ENCODE results near the gene COL9A2.

Gene COL9A2

DNA sequence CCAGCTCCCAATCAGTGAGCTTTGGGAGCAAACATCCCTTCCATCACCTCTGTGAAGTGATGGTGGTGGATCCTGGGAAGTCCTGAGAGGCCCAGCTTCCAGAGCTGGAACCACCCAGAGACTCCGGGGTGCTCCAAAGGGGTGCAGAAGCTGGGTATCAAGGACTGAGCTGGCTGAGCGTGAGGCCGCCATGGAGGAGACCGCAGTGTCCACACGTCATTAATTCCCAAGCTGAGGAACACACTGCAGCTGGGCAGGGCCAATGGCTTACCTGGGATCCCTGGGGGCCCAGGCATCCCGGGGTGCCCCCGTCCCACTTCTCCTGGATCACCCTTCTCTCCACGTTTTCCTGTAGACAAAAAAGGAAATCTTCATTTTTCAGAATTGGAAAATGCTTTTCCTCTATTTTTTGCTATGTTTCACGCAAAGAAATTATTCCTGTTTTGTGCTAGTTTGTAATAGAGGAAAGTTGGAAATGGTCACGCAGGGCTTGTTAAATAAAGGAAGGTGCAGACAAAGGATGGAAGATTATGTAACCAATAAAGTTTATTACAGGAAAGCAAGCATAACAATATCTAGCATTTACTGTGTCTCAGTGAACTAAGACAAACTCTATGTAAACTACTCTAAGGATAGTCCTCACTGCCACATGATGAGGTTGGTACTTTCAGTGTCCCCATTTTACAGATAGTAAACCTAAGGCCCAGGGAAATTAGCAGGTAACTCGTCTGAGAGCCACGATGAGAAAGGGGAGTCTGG, 15.4 kb downstream of the COL9A2 start:
- no peak for DNase-seq

- no peak for DNase-seq
Observed at GRCh38 chr1:40301066-40301465, 16.0 kb downstream of the COL9A2 start.

DNA sequence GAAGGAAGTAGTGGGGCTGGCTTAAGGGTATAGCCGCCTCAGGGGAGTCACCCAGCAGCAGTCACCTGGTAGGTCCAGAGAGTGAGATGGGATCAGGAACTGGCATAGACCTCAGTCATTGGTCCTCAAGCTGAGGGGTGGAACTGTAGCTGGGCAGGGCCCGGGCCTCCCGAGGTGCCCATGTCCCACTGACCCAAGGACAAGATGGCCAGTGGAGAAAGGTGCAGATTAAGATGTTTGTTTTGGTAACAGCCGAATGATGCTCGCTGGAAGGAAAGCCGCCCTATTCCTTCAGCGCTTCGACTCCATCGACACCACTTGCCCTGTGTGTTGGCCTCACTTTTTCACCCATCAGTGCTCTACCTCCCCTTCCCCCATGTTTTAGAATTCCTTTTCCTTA, 16.4 kb downstream of the COL9A2 start:
- no peak for DNase-seq

DNA sequence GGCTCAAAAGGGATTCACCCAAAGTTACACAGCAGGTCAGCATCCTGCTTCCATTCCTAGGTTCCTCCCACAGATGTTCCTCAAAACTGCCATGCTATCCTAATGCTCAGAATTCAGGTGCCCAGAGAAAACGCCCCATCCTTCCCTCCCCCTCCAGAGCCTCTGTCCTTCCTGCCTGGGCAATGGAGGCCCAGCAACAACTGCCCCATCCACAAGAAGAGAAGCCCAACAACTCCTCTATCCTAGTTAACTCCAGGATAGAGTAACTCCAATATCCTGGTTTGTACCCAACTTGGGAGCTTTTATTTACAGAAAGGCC, 16.9 kb downstream of the COL9A2 start:
- no peak for DNase-seq

DNA sequence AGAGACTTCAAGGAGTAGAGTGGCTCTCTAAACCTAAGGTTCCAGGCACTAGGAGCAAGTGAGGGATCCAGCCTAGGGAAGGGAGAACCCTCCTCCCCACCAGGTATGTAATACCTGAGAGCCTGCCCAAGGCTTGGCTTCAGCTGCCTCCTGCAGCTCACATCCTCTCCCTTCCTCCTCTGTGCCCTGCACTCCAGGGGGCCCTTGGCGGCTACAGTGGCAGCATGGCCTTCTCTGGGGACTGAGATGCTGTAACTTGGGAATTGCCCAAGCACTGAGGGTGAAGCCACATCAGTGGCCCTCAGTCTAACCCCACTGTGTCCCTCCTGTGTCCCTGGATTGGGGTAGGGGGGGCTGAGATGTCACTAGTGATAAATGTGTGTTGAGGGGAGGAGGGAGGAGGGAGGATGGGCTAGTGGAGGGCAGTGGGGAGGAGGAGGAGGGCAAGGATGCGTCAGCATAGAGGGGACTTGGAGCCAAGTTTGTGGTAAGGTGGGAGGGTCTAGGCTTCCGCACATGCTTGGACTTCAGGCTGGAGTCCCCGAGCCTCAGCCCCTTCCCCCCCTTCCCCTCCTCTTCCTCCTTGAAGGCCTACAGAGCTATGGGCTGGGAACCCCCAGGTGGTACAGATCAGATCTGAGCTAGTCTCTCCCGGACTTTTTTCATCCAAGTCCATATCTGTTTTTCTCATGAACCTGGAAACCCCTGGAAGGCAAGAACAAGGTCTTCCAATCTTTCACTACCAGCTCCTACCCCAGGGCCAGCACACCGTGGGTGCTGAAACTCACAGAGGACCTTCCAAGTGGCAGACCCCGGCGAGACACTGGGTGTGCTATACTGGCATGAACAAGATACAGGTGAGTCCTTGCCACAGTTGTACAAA, 17.5 kb downstream of the COL9A2 start:
- no peak for DNase-seq

- DNase-seq, result no peak
Observed at GRCh38 chr1:40291293-40291692, 25.8 kb downstream of the COL9A2 start.

DNA sequence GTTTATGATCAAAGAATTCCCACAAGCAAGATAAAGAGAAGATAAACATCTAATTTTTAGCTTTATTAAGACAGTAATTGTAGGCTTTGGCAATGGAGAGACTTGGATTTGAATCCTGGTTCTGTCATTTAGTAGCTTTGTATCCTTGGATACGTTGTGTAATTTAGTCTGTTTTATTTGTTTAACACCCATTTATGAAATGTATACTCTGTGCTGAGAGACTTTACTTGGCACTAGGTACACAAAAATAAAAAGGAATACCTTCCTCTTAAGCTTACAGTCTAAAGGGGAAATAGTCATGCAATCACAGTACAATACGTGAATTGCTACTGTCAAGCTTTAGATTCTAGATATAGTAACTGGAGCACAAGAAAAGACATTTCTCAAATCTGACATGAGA, 35.2 kb downstream of the COL9A2 start:
- no peak for DNase-seq

- no peak for DNase-seq
Observed at GRCh38 chr1:40276122-40276521, 41.0 kb downstream of the COL9A2 start.

DNA sequence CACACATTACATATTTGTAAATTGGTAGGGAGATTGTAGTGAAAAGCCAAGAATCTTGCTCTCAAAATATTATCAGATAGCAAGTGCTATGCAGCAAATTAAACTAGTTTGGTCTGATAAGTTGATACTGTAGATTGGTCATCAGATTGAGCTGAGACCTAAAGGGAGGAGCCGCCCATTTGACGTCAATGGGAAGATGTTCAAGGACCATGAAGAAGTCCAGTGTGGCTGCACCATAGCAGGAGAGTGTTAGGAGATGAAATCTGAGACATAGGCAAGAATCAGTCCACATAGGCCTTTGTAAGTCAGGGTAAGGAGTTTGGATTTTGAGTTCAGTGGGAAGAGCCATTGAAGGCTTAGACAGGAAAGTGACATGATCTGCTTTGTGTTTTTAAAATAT, 42.8 kb downstream of the COL9A2 start:
- no peak for DNase-seq

GRCh38 chr1:40273547-40274166, 43.4 kb downstream of the COL9A2 start:
- DNase-seq, result no peak

DNA sequence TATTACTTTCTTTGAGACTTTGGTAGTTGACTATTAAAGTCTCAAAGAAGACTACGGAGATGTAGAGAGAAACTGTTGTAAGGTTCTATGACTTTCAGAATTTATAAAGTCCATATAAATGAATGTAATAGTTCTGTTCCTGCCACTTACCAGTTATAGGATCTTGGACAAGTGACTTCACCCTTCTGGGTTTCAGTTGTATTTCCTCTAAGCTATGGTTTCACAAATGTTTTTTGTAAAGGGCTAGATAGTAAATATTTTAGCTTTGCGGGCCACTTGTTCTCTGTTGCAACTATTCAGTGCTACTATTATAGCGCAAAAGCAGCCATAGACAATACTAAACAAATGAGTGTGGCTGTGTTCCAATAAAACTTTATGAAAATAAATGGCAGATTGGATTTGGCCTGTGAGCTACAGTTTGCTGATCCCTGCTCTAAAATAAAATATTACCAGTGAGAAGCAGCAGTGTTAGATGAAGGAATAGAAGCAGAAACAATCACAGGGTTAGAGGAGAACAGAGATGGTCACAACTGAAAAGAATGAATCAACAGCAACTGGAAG, 44.4 kb downstream of the COL9A2 start:
- no peak for DNase-seq

- no peak for DNase-seq
Observed at GRCh38 chr1:40270152-40270834, 46.8 kb downstream of the COL9A2 start.

DNA sequence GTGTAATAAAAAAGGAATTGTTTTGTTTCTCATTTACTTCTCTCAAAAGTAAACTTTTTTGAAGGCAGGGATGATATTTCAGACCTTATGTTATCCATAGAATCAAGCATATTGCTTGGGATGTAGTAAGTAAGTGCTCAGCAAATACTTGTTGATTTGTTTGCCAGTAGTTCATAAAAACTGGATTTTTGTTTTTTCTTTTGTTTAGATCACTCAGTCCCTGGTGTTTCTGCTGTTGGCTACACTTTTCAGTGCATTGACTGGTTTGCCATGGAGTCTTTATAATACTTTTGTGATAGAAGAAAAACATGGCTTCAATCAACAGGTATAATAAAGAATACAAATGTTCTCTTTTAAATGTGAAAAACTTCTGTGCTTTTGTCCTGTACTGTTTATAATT, 48.9 kb downstream of the COL9A2 start:
- DNase-seq, result no peak

GRCh38 chr1:40267767-40268187, 49.3 kb downstream of the COL9A2 start:
- no peak for DNase-seq

- DNase-seq, result no peak
Observed at GRCh38 chr1:40266786-40267535, 50.1 kb downstream of the COL9A2 start.

GRCh38 chr1:40265919-40266318, 51.2 kb downstream of the COL9A2 start:
- no peak for DNase-seq

DNA sequence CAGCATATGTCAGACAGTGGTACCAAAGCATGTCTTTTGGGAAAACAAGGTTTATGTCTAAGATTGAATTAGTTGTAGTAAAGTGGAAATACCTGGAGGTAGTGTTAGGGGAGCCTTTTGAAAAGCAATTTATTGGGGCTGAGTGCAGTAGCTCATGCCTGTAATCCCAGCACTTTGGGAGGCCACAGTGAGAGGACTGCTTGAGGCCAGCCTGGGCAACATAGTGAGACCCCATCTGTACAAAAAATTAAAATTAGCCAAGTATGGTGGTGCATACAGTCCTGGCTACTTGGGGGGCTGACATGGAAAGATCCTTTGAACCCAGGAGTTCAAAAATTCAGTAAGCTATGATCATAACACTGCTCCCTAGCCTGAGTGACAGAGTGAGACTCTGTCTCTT, 51.8 kb downstream of the COL9A2 start:
- DNase-seq, result no peak

- DNase-seq, result no peak
Observed at GRCh38 chr1:40264354-40264781, 52.7 kb downstream of the COL9A2 start.

DNA sequence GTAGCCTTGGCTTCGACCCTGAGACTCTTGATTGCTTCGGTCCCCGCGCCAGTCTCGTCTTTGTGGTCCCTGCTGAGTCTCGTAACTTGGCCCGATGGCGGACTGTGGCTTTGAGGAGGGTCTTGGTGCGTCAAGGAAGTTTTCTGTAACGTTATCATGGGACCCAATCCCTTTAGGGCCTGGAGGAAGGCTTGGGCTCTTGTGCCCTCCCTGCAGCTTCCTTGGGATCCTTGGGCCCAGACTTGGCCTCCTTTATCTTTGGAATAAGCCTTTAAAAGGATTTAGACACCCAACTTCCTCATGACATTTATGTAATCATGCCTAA, 58.7 kb downstream of the COL9A2 start:
- no peak for DNase-seq

DNA sequence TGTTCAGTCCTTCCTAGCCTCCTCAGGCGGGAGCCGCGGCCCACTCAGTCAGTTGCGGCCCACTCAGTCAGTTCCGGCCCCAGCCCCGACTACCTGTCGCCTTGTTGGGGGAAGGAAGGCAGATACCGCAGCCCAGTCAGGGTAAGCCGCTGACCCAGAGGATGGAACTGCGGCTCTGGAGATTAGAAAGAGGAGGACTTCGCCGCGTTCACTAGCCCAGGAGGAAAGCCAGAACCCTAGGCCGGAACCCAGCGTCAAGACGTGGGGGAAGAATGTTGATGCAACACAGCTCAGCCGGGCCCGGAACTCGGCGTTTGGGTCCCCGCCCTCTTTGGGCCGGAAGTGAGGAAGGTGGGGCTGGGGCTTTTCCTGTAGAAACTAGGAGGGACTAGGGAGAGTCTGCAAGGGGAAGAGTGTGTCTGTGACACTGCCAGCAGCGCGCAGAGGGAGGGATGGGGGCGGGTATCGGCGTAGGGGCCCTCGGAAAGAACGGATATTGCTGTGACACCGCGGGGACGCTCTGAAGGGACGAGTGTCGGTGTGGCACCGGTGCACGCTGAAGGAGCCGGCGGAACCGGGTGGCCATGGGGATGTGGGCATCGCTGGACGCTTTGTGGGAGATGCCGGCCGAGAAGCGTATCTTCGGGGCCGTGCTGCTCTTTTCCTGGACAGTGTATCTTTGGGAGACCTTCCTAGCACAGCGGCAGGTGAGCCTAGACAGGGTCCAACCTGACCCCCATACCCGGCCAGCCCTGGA, 59.2 kb downstream of the COL9A2 start, which contains the start of gene ZMPSTE24:
Gene ZMPSTE24, plus strand, starts transcription at position 549 of the 757 bp plus-strand sequence. Its CDS starts 36 bp downstream, at position 585.
- peak; percentile 86 for DNase-seq

DNA sequence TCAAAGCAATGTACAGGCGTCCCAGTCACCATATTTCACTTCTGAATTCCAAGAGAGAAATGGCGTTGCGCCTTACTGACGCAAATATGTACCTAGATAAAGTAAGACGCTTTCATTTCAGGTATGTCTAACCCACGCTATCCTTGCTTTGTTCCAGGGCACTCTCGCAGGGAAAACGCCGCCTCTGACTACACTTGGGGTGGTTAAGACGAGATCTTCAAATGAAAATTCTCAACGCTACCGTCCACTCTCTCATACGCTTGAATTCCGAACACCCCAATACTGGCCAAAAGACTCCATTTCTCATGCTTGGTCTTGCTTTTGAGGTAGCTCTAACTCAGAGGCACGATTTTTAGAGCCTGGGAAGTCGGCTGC, 59.8 kb downstream of the COL9A2 start:
- DNase-seq, result no peak

Measured in T-helper 9 cell (primary cell).